Superior temporal gyrus (tissue), 1 donor: Measurements from ENCODE around the gene SLC35F1.
"Not testable (repeated sequence)": the region's sequence is repeated elsewhere in the genome, so short reads cannot be mapped to it uniquely, and the experiment has no call there.

Experiments used
- DNase-seq: peaks from one replicate; pipeline ENCODE4 v3.0.0-alpha.2; 2016; ENCODE audit errors: extremely low spot score

Gene SLC35F1

GRCh38 chr6:117992856-117993255 lies 85.8 kb downstream of the SLC35F1 start:
- DNase-seq = peak; percentile 79

DNA sequence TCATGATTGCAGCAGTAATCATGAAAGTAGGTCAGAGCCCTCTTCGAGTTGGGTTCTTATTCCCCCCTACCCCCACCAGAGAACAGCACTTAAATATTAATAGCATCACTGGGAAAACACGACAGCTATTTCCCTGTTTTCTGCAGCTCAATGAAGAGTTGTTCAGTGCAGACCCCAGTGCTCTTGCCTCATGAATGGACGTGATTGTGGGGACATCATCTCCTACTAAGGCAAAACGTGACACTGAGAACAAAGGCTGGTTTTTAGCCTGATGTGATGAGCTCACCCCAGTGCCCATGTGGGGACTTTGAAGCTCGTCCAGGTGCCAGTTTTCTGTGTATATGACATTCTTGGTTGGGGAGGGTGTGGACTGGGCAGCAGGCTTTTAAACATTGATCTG lies 105.9 kb downstream of the SLC35F1 start:
- DNase-seq = peak; percentile 79

DNA sequence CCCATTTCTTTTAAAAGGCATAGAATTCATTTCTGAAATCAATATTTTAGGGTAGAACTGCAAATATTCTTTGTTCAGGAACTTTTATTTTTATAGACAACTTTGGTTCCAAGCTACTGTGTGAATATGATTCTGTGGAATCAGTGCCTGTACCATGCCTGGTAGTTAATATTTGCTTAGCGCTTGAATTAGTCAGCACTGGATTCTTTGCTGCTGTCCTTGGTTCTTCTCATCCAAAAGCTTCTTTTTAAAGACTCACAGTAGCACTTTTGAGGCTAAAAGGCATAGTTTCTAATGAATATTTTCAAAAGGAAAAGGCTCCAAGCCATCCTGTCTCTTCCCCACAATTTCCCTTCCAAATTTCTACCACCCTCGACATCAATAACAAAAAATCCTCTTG lies 109.5 kb downstream of the SLC35F1 start:
- no peak for DNase-seq

DNA sequence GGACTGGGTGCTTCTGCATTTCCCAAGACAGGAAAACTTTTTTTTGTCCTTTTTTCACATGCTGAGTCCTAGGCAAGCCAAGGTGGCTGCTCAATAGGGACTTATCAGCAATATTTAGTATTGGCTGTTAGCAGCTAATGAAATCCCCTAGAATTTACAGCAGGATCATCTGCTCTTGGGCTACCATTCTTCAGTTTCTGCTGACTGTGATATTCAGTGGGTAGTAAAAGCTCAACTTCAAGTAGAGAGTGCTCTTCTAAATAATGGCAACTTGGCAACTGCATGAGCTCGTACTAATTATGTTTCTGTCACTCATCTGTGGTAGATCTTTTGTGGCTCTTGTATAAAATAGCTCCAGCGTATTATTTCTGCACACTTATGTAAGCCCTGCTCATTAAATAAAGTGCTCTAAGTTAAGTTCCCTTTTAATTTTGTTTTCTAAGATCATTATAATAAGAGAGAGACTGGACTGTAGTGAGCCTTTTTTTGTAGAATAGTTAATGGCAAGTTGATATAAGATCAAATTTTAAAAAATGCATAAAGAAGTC lies 110.3 kb downstream of the SLC35F1 start:
- no peak for DNase-seq

DNA sequence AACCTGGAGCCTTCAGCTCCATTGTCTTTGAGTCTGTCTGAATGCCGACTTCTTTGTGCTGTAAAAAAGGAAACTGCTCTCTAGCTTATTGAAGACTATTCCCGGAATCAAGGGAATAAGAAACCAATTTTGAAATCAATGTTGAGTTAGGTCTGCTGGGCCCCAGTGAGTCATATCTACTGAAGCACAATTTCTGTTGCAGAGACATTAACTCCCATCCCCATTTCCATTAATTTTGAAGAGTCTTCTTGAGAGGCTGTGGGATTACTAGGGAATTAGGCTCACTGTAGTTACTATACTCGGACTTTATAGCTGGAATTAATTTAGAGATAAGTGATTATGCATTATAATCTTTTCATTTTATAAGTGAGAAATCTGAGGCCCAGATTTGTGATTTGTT lies 116.7 kb downstream of the SLC35F1 start:
- DNase-seq = no peak

DNA sequence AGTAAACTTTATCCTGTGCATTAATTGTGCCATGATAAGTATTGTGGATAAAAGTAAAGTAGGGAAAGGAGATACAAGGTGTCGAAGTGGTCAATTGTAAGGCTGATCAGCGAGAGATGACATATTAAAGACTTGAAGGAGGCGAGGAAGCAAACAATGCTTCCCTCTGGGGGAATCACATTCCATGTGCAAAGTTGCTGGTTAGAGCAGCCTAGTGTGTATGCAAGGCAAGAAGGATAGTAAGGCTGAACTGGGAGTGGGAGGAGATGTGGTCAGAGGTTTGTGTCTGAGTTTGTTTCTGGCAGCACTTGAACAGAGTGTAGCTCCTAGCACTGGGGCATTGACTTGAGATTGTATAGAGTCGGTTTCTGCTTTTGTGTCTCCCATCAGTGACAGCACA lies 122.9 kb downstream of the SLC35F1 start:
- DNase-seq = no peak

- DNase-seq = not testable (repeated sequence)
These were observed 130.4 kb downstream of the SLC35F1 start for GRCh38 chr6:118037479-118037878.

- DNase-seq = no peak
These were observed 135.8 kb downstream of the SLC35F1 start for GRCh38 chr6:118042855-118043254.

GRCh38 chr6:118044275-118044674 lies 137.2 kb downstream of the SLC35F1 start:
- no peak for DNase-seq

- DNase-seq = no peak
These were observed 147.0 kb downstream of the SLC35F1 start for GRCh38 chr6:118054082-118054481.

- no peak for DNase-seq
These were observed 154.6 kb downstream of the SLC35F1 start for GRCh38 chr6:118061666-118062065.

GRCh38 chr6:118080547-118080946 lies 173.5 kb downstream of the SLC35F1 start:
- DNase-seq = no peak

DNA sequence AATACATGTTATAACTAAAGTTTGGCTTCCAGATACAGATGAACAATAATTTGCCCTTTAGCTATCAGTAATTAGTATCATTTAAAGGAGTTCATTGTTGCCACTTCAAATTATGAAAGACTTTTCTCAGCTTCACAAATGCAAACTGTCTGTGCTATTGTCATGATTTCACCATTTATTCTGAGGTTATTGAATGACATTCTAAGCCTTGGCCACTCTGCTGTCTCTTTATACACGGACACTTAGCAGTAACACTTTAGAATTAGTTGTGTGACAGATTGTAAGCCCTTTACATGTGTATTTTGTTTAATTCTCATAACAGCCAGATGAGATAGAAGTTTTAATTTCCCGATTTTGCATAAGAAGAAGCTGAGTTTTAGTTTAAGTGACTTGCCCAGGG lies 176.6 kb downstream of the SLC35F1 start:
- no peak for DNase-seq

DNA sequence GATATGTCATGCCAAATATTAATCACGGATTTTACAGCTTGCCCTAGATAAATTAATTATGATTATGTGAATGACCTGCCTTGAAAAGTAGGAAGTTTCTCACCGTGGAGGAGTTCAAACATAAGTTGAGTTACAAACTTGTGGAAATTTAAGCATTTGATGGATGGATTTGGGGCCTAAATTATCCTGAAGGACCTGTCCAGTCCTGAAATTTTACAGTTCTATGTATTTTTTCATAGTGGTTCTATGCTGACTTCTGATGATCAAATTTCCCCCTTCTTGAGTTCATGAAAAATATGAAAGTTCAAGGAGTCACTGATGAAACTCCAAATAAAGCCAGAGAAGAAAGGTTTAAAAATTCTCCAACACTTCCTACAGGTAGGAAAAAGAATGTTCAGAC lies 178.6 kb downstream of the SLC35F1 start:
- DNase-seq = no peak

DNA sequence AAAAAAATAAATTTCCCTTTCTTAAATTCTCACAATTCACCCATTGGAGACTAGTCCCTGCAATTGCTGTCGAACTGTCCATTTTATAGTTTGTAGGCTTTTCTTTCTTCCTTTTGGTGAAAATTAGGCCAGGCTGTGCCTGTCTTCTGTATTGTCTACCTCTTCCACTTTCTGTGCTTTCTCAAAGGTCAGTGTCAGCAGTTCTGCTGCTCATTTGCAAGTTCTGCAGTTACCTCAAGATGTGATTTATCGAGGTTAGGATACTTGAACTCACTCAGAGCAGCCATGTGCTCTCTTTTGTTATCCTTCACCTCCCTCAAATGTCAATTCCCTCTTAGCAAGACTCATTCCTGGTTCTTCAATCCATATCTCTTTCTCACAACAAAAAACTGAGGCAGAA lies 179.1 kb downstream of the SLC35F1 start:
- DNase-seq = no peak

- no peak for DNase-seq
These were observed 185.0 kb downstream of the SLC35F1 start for GRCh38 chr6:118092086-118092485.

DNA sequence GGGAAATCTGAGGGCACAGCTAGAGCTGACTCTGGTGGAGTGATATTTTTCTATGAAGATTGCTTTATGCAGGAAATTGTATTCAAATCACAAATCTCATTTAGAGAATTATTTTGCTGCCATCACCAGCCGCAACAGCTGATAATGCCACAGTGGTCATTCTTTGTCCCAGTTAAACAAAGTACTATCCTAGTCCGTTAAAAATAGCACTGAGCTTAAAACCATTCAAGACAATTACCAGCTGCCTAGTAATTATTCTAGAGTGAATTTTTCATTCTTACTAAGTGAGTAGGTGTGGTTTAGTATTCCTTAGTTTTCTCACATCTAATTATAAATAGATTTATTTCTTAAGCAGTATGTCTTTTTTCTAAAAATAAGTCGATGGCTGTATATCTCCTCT lies 190.5 kb downstream of the SLC35F1 start:
- DNase-seq = no peak

DNA sequence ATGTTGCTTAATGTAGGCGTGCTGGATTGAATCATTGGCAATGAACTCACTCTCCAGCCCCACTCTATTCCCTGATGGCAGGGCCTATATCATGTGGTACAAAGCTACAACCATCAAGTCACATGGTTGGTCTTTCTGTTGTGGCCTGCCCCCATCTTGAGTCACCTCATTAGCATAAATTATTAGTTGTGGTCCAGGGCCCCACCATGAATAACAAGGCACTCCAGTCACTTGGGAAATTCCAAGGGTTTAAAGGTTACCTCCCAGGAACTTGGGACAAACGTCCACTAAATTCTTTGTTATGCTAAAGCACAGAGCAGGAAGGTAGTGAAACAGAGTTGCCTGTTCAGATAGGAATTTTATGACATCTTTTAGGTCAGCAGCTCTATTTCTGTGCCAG lies 193.7 kb downstream of the SLC35F1 start:
- no peak for DNase-seq

DNA sequence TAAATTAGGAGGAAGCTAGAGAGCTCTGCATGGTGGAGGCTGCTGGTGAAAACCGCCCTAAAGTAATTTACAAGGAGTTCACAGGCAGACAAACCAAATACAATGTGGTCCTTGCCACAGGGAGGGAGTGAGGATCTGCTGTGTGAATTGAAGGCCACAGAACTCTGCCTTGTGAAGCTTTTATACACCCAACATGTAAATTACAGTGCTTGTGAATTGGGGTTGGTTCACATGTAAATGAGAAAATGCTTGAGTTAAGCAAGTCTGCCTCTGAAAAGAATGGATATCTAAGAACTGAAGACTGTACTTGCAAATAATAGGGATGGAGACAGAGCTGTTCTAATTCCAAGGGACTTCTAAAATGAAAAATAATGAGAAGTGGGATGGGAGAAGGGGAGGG lies 194.2 kb downstream of the SLC35F1 start:
- DNase-seq = no peak

DNA sequence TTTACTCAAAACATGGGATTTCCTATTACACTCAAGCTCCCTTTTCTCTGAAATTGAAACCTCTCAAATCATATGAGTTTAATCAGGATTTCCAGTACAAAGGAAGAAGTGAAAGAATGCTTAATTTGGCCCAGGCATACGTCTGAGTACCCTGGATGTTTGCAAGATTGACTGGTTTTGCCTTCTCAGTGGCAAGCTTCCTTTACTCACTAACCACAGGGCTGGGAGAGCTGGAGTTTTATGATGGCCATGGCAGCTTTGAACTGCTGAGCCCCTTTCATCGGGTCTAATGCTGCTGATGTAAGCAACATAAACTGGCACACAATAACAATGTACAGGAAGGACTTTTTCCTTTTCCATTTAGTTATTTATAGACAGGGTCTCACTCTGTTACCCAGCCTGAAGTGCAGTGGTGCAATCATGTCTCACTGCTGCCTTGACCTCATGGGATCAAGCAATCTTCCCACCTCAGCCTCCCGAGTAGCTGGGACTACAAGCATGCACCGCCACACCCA lies 194.8 kb downstream of the SLC35F1 start:
- DNase-seq = no peak

GRCh38 chr6:118102401-118102800 lies 195.3 kb downstream of the SLC35F1 start:
- DNase-seq = no peak

DNA sequence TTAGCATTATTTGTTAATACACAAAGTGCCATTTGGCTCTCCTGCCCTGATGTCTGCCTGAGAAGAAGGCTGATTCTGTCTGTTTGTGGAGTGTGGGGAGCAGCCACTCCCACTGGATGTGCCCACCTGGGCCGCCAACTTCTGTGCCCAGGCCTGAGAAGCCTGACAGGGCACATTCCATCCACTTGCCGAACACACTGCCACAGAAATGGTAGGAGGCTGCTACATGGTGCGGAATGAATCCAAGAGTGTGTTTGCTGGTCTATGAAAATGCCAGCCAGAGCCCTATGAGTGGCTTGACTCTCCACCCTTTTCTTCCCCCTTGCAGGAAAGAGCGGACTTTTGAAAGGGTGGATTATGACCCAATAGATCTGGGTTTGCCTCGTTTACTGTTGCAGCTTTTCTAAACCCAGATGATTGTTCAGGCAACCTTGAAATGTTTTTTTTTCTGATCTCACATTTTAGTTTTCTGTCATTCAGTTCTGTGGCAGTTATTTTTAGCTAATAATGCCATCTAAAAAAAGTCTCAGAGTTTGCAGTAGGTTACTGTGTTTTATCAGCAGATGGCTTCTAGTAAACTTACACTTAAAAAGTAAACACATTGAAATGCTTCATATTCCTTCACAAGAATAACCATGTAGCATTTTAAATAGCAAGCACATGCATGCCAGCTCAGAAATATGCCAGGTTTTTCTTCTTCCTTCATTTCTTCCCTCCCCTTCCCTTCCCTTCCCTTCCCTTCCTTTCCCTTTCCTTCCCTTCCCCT lies 196.5 kb downstream of the SLC35F1 start:
- DNase-seq = no peak

DNA sequence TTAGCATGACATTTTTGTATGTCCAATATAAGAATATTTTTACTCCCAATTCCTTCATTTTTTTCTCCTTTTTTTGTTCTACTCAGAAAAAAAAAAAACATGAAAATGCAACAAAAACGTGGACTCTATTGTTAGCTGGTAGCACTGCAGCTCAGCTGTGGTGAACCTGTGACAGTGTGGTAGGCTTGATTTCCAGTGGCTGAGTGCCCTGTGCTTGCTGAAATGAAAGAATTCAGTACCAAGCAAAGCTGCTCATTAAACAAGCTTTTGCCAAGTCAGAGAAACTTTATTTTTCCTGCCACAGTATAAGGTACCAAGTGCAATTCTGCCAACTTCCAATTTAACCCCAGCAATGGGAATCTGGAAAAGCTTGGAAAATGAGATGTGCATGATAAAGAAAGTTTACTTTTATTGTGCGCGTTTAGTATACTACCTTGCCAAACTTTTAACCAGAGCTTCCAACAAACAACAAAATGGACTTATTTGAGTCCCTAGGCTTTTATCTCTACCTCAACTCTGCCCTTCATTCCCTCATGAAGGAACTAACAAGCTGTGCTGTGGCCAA lies 215.2 kb downstream of the SLC35F1 start:
- no peak for DNase-seq
